ENCODE measurements around the gene DCTN4.

Gene DCTN4

DNA sequence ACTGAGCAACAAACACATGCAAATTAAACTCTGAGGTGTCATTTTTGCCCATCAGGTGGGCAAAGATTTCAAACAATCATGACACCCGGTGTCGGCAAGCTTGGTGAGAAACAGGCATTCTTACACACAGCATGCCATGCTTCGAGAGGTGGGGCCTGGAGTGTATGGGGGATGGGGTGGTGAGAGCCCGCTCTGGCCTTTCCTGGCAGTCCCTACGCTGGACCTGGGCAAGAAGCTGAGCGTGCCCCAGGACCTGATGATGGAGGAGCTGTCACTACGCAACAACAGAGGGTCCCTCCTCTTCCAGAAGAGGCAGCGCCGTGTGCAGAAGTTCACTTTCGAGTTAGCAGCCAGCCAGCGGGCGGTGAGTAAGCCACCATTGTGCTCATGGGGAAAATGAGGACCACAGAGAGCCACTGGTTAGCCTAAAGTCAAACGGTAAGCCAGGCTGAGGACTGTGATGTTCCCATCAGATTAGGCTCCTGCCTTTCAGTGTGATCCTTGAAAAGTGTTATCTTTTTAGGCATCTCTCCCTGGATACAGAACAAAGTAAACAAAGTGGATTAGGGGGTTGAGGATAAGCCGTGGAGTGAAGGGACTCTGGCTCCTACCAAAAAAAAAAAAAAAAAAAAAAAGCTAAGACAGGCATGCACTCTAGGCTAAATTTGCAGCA lies 88.4 kb downstream of the DCTN4 start:
- no peak for DNase-seq

DNA sequence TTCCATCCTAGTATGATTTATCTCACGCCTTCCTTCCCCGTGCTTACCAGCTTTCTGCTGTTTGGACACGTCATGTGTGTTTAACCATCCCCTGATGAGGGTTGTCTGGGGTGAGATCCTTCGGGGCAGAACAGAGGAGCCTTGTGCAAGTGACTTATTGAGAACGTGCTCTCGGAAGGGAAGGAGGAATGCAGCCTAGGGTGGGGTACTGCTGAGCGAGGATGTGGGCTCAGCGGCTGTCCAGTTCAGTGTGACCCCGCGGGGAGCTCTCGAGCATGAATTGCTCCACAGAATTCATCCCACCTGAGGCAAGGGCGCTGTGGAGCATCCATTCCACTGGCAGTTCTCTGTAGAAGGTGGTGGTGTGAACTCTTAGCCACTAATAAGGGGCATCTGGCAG lies 93.8 kb downstream of the DCTN4 start:
- no peak for DNase-seq

DNA sequence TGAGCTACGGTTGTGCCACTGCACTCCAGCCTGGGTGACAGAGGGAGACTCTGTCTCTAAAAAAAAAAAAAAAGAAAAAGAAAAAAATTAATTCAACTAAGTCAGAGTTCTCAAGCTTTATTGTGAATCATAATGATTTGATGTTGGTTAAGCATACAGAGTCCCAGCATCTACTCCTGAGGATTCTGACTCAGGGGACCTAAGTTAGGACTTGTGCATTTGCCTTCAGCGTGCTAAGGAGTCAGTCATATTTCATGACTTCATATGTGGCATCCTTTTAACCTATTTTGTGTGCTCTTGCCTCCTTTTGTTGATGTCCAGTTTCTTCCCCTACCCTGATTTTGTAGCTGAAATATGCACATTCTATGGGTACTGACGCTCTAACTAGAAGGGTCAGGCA lies 94.9 kb downstream of the DCTN4 start:
- no peak for DNase-seq

DNA sequence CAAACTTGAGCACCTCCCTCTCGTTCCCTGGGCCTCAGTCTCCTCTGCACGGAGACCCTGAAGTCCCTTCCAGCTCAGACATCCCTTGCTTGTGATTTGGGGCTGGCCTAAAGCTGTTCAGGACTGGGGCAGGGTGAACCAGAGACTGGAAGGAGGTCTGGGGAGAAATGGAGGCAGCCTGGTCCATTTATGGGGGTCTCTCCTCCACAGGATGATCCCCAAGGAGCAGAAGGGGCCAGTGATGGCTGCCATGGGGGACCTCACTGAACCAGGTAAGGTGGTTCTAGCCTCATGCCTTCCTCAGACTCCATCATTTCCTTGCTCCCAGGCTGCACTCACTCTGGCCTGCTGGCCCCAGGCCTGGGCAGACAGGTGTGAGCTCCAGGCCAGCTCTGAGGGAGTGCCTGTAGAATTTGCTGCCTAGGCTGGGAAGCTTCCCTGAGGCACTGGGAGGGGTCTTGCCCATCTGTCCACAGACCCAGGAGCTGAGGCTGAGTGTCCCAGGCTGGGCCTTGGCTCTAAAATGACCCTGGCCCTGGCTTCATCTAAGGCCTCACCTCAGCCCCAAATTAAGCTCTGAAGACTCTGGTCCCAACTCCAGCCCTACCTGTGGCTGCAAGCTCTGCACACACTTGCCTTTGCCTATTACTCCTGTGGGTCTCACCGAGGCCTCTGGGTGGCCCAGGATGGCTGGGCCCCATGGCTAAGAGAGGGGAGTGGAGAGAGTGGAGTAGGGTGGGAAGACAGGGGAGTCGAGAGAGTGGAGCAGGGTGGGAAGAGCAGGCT lies 95.9 kb downstream of the DCTN4 start:
- no peak for DNase-seq

DNA sequence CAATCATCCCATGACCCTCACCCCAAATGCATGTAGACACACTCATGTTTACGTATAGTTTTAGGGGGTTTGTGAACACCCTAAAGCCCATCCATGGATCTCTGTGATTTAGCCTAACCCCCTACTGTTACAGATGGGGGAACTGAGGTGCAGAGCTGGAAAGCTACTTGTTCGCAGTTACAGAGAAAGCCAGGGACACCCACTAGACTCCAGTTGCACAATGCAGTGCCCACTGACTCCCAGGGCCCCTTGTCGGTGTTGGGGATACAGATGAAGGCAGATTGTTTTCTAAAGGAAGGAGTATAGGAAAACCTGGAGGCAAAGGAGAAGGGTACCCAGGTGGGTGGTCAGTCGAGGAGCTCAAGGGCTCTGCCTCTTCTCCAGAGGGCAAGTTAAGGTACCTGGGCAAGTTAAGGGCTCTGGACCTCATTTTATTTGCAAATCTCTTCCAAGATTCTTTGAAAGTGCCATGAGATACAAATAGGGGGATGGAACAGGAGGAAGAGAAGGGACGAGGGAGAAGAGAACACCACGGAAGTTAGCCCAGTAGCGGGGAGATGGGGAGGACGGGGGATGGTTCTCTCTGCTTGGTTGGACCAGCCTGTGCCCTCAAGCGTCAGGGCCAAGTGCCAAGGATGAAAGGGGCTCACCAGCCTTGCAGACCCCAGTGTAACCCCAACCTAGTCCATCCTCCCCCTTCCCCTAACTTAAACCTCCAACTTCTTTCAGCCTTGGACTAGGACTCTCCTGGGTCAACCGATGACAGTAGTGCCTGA lies 96.8 kb downstream of the DCTN4 start:
- DNase-seq = no peak

DNA sequence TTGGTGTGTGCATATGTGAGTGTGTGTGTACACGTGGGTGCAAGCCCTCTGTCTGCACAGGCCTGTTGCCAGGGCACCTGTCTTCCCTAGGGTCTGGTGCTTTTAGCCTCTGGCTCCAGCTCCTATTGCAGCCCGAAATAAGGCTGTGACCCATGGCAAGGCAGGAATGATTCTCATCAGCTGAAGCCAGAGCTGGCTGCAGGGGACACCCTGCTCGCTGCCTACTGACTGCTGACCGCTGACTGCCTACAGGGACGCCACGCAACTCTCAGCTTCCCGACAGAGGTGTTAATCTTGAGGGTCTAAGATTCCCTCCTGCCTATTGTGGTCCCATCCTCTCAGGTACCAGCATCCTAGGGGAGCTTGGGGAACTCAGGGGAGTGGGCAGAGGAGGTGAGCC lies 97.7 kb downstream of the DCTN4 start, which contains the start of gene MYOZ3:
MYOZ3 (plus strand) TSS at position 166 of the 400 bp plus-strand sequence. CDS start 1,691 bp downstream, outside the sequence.
- no peak for DNase-seq

DNA sequence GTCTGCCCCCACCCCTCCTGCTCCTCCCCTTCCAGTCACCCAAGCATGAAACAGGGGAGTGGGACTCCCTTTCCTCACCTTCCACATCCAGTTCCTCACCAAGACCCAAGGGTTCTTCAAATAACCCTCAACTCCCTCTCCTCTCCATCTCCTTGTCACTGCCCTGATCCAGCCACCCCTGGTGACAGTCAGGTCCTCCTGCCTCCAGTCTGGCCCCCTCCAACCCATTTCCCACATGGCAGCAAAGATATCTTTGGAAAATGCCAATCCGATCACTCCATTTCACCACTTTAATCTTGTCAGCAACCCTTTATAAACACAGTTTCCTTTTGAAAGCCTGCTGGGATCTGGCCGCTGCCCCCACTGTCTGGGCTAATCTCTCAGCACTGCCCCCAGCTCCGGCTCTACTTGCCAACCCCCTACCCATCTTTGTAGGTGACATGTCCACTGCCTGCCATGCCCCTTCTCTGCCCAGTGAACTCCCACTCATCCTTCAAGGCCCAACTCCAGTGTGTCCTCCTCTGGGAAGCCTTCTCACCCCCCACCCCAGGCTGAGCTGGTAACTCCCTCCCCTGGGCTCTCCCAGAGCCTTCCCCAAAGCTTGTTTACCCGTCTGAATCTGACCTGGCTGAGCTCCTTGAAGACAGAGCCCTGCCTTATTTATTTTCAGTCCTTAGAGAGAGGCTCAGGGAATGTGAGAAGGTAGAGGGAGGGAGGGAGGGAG lies 98.5 kb downstream of the DCTN4 start:
- no peak for DNase-seq

DNA sequence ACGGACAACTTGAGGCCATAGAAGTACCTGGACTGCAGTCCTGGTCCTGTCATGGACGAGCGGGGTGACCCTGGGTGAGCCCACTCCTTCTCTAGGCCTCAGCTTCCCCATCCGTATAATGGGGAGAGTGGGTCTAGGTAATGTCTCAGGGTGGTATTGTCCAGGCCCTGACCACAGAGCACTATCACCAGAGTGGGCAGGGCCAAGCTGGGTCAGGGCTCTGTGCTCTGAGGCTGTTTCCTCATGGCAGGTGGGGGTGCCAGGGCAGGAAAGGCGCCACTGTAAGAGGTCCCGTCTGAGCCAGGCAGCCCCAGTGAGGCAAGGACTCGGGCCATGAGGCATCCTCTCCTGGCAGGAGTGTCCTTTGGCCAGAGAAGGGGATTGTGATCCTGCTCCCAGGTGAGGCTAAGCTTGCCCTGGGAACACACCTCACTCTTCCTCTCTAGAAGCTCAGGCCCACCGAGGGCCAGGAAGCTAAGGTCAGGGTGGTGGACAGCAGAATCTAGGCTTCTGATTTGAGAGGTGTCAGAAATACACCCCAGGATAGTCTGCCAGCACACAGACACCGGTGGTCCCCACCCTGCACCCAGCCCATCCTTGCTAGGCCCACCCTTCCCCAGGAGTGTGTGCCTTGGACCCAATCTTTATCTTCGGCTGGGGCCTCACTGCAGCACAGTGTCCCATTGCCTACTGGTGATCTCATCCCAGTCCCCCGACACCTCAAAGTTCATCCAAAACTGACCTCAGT lies 99.3 kb downstream of the DCTN4 start:
- DNase-seq = no peak

DNA sequence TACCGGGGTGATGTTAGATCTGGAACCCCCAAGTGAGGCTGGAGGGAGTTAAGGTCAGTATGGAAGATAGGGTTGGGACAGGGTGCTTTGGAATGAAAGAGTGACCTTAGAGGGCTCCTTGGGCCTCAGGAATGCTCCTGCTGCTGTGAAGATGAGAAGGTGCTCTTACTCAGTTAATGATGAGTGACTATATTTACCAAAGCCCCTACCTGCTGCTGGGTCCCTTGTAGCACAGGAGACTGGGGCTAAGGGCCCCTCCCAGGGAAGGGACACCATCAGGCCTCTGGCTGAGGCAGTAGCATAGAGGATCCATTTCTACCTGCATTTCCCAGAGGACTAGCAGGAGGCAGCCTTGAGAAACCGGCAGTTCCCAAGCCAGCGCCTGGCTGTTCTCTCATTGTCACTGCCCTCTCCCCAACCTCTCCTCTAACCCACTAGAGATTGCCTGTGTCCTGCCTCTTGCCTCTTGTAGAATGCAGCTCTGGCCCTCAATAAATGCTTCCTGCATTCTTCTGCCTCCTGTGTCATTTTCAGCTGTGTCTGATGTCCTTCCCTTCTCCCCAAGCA lies 100.0 kb downstream of the DCTN4 start:
- DNase-seq = no peak

Measured in suppressor macrophage (primary cell).